ENCODE measurements around the gene PCYT2.

The PCYT2 gene

DNA sequence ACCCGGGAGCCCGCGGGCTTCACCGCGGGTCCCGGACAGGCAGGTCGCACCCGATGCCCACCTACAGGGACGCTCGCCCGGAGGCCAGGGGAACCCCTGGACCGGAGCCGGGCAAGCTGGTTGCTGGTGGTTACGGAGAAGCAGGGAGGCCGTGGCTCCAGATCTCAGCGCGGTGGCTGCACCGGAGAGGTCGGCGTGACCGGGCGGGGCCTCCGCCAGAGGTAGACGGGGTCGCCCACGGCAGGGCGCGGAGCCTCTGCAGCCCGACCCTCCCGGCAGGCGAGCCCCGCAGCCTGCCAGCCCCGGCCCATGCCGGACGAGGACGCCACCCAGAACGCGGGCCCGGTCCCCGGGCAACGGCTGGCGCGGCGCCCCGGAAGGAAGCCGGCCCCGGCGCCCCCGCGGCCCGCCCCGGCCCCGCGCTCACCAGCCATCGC, 341 bp downstream of the PCYT2 start:
- Mint-ChIP-seq H3K36me3 (ENCODE audit: insufficient read depth) (peaks cover 23% of the 10 kb centered on the region), H3K27ac (ENCODE audit: low read depth) (no peak overlapping the region), H3K4me1 (peaks cover 8% of the 10 kb centered on the region), H3K27me3 (no peaks in the 10 kb centered on the region), H3K4me3 (peak overlapping the region; percentile 72), H3K9me3 (no peaks in the 10 kb centered on the region)
- DNase-seq (ENCODE audit: low spot score in 2 of 2) (no peak), ATAC-seq (replicated peaks; ENCODE audit: extremely low read depth, poor library complexity, severe bottlenecking) (peak; percentile 35)

DNA sequence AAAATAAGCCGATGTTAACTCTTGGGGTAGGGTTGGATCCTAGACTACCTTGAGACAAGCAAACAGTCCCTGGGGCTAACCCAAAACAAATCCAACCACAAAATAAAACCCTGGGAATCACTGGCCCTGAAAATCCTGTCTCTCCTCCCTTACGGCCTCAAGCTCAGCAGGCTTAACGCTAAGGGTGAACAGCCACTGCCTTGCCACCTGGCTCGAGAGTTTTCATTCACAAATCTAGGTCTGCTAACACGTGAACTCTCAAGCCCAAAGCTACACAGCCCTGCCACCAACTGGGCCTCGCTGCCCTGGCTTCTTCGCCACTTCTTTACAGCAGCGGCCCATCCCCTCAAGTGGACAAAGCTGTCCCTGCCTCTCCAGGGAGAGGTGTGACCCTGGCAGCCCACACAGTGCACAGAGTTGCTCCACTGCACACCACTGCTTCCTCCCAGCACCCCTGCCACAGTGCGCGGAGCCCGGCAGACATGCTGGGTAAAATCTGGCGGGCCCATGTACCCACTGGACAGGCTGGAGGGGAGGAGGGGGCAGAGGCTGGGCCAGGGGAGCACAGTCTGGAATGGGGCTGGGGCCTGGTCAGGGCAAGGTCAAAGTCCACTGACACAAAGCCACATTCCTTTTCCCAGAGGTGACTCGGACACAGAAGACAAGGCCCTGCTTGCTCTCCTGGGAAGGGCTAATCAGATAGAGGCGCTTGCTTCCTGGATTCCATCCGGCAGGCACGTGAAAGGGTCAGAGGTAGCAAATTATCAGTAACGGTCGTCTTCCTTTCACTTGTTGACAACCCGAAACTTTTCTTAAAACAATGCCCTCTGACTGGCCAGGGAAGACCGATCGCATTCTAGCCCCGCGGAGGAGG, 996 bp downstream of the PCYT2 start:
- no peak for ATAC-seq (replicated peaks; ENCODE audit: extremely low read depth, poor library complexity, severe bottlenecking)
- H3K4me3 Mint-ChIP-seq, result peak overlapping the region; percentile 72

DNA sequence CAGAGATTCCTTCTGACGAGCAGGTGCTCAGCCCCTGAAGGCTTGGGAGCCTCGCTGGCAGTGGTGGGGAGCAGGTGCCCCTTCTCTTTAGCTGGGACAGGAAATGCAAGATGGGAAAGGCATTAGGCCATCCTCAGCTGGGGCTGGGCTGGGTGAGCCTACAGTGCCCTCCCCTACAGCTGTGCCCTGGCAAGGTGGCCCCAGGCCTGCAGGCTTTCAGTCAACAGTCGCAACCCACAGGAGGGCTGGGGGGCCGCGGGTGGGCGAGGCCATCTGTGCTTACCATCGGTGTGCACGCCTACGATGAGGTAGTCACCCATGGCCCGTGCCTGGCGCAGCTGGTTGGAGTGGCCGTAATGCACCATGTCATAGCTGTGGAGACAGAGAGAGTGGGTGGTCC, 2.0 kb downstream of the PCYT2 start:
- Mint-ChIP-seq H3K27ac (ENCODE audit: low read depth) (no peak overlapping the region), H3K4me3 (peak overlapping the region; percentile 20), H3K9me3 (no peaks in the 10 kb centered on the region), H3K27me3 (no peaks in the 10 kb centered on the region), H3K36me3 (ENCODE audit: insufficient read depth) (peaks cover 22% of the 10 kb centered on the region), H3K4me1 (peaks cover 8% of the 10 kb centered on the region)
- DNase-seq (ENCODE audit: low spot score in 2 of 2) (no peak), ATAC-seq (replicated peaks; ENCODE audit: extremely low read depth, poor library complexity, severe bottlenecking) (no peak)

More for the DNA sequence above, 996 bp downstream of the PCYT2 start:
- H3K36me3 Mint-ChIP-seq (ENCODE audit: insufficient read depth), result peaks cover 22% of the 10 kb centered on the region
- no peaks in the 10 kb centered on the region for H3K9me3 Mint-ChIP-seq
- no peak overlapping the region for H3K27ac Mint-ChIP-seq (ENCODE audit: low read depth)
- peaks cover 8% of the 10 kb centered on the region for H3K4me1 Mint-ChIP-seq
- DNase-seq (ENCODE audit: low spot score in 2 of 2), result no peak
- no peaks in the 10 kb centered on the region for H3K27me3 Mint-ChIP-seq

DNA sequence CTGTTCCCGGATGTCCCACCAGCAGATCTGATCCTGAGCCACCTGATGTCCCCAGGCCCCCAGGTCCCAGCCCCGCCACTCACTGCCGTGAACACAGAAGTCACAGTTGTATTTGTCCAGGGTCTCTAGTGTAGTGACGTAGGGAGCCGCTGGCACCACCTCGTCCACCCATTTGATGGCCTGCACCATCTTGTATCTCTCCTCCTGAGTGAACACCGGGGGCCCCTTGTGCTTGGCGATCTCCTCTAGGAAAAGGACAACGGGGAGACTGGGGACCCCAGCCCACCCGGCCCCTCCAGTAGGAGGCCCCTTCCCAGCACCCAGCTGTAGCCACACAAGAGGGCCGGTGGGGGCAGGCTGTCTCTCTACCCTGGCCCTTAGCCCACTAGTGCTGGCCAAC, 2.4 kb downstream of the PCYT2 start:
- Mint-ChIP-seq H3K9me3 (no peaks in the 10 kb centered on the region), H3K27ac (ENCODE audit: low read depth) (no peak overlapping the region), H3K27me3 (no peaks in the 10 kb centered on the region), H3K4me3 (no peak overlapping the region), H3K36me3 (ENCODE audit: insufficient read depth) (peaks cover 22% of the 10 kb centered on the region), H3K4me1 (peaks cover 8% of the 10 kb centered on the region)
- no peak for ATAC-seq (replicated peaks; ENCODE audit: extremely low read depth, poor library complexity, severe bottlenecking)
- DNase-seq (ENCODE audit: low spot score in 2 of 2), result no peak

DNA sequence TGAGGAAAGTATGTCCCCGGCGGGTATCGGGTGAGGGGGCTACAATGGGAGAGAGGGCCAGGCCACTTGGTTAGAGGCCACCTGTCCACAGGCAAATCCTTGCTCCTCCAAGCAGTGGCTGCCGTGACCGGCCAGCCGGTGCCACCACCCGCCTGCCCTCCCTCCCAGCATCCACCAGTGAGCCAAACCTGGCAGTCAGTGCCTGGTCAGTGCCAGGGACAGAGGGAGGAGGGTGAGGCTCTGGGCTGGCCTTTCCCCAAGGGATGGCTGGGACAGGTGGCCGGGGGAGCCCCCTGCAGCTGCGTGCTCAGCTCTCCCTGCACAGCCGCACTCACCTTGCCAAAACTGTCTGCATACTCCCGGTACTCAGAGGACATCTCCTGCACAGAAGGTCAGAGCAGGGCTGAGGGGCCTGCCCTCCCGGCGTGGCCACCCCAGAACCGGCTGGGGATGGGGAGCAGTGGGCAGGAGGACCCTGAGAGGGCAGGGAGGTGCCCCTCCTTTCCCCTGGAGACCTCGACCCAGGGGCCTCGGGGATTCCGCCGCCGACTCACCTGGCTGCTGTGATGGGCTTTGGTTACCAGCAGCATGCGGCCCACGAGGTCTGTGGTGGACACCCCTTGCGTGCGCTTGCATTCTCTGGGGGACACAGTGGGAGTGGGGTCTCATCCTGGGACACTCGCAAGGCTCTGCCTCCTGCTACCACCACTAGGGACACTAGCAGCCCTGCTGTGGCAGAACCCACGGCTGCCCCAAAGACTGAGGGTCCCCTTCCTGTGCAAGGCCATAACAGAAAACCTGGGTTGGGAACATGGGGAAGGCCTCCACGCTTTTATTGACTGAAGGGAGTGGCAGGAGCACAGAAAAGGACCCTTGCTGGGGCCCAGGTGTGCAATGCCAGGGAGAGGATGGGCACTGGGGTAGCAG, 3.7 kb downstream of the PCYT2 start:
- peaks cover 16% of the 10 kb centered on the region for H3K36me3 Mint-ChIP-seq (ENCODE audit: insufficient read depth)
- ATAC-seq (replicated peaks; ENCODE audit: extremely low read depth, poor library complexity, severe bottlenecking) (no peak), DNase-seq (ENCODE audit: low spot score in 2 of 2) (no peak)
- H3K27me3 Mint-ChIP-seq, result no peaks in the 10 kb centered on the region
- no peak overlapping the region for H3K4me3 Mint-ChIP-seq
- no peaks in the 10 kb centered on the region for H3K9me3 Mint-ChIP-seq
- peaks cover 8% of the 10 kb centered on the region for H3K4me1 Mint-ChIP-seq
- no peak overlapping the region for H3K27ac Mint-ChIP-seq (ENCODE audit: low read depth)

DNA sequence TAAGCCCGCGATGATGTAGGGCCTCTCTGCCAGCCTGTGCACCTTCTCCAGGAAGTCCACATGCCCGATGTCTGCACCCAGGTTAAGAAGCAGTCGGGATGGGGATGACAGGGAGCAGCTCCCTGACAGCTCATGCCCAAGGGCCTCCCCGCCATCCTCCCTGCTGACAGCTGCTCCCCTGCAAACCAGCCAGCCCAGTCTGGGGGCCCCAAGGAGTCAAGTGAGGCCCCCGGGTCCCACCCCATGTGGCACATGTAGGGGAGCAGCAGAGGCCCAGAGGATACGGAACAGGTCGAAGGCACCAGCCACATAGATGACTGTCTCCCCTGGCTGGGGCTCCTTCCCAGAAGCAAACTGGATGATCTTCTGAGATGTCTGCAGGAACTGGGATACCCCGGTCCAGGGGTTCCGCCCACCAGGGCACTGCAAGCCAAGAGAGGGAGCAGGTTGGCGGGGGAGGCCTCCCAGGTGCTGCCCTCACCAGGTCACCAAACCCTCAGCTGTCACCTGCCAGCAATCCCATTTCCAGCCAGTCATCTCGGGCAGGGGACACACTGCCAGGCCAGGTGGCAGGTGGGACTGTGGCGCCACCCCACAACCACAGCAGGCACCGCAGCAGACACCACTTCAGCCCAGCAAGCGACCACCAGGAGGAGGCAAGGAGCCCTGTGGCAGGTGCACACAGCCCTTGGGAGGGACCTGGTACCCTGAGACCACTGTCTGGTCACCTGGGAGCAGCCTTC, 4.6 kb downstream of the PCYT2 start:
- Mint-ChIP-seq H3K27me3 (no peaks in the 10 kb centered on the region), H3K9me3 (no peaks in the 10 kb centered on the region), H3K36me3 (ENCODE audit: insufficient read depth) (peaks cover 10% of the 10 kb centered on the region), H3K27ac (ENCODE audit: low read depth) (no peak overlapping the region), H3K4me3 (no peak overlapping the region), H3K4me1 (peaks cover 2% of the 10 kb centered on the region)
- DNase-seq (ENCODE audit: low spot score in 2 of 2) (no peak), ATAC-seq (replicated peaks; ENCODE audit: extremely low read depth, poor library complexity, severe bottlenecking) (no peak)

DNA sequence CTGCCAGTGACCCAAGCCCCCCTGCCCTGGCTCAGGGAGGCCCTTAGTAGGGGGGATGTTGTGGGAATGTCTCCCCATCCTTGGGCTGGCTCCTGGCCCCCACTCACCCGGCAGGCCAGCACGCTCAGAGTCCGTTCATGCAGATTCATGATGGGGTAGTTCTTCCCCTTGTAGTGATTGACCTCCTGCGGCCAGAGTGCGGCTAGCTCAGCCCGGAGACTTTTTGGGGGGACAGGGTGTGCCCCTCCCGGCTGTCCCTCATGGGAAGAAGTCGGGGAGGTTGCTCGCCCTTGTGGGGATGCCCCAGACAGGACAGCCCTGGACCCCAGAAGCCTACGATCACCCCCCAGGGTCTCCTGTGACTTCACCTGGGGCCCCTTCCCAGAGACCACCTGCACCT, 5.2 kb downstream of the PCYT2 start:
- Mint-ChIP-seq H3K27me3 (peaks cover 6% of the 10 kb centered on the region), H3K9me3 (no peaks in the 10 kb centered on the region), H3K4me1 (no peaks in the 10 kb centered on the region), H3K4me3 (no peak overlapping the region), H3K36me3 (ENCODE audit: insufficient read depth) (peaks cover 7% of the 10 kb centered on the region), H3K27ac (ENCODE audit: low read depth) (no peak overlapping the region)
- DNase-seq (ENCODE audit: low spot score in 2 of 2) (no peak), ATAC-seq (replicated peaks; ENCODE audit: extremely low read depth, poor library complexity, severe bottlenecking) (no peak)

DNA sequence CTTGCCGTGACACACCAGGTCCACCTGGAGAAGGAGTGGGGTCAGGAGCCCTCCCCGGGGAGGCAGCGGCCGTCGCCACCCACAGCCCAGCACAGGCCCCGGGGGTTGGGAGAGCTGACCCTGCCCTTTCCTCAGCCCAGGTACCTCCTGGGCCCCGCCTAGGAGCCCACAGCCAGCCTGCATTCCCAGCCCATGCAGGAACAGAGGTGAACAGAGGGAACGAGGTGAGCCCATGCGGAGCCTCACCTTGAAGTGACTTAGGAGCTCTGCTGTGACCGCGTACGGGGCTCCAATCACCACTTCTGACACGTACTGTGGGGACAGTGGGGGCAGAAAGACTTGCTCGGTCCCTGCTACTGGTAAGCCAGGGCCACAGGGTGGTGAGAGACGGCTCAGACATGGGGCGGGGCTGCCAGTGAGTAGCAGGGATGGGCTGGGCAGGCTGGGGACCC, 5.7 kb downstream of the PCYT2 start:
- peaks cover 5% of the 10 kb centered on the region for H3K36me3 Mint-ChIP-seq (ENCODE audit: insufficient read depth)
- no peak for ATAC-seq (replicated peaks; ENCODE audit: extremely low read depth, poor library complexity, severe bottlenecking)
- H3K4me3 Mint-ChIP-seq, result no peak overlapping the region
- peaks cover 11% of the 10 kb centered on the region for H3K27me3 Mint-ChIP-seq
- no peaks in the 10 kb centered on the region for H3K9me3 Mint-ChIP-seq
- H3K4me1 Mint-ChIP-seq, result no peaks in the 10 kb centered on the region
- H3K27ac Mint-ChIP-seq (ENCODE audit: low read depth), result no peak overlapping the region
- DNase-seq (ENCODE audit: low spot score in 2 of 2), result no peak

DNA sequence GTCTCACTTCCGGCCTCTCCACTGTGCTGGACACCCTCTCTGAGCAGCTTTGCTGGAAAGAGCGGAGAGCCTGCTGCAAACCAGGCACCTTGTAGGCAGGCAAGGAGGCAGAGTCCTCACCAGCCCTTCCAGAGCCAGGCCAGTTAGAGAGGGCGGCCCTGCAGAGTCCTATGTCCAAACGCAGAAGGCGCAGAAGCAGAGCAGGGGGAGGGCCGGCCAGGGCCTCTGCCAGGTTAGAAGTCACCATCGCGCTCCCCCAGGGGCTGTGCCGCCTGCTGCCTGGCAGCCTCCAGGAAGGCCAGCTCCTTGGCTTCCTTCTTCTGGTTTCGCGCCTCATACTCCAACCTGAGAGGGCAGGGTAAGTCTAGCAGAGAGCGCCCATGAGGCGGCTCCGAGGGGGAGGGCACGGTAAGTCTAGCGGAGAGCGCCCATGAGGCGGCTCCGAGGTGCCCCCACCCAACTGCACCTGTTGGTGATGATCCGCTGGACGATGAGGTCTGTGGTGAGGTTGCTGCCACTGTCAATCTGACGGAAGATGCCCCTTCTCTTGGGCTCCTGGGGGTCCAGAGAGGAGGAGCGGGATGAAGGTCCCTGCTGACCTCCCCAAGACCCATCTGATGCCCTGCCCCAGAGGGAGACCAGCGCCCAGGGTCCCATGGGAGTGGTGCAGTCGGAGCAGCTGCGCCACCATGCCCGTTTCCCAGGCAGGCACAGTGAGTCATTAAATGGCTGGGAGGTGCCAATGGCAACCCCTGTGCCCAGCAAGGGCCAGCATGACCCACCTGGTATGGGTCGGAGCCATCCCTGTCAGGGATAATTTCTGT, 6.4 kb downstream of the PCYT2 start:
- Mint-ChIP-seq H3K4me1 (no peaks in the 10 kb centered on the region), H3K27me3 (peaks cover 12% of the 10 kb centered on the region), H3K27ac (ENCODE audit: low read depth) (no peak overlapping the region), H3K4me3 (no peak overlapping the region), H3K36me3 (ENCODE audit: insufficient read depth) (peaks cover 6% of the 10 kb centered on the region), H3K9me3 (no peaks in the 10 kb centered on the region)
- no peak for ATAC-seq (replicated peaks; ENCODE audit: extremely low read depth, poor library complexity, severe bottlenecking)
- DNase-seq (ENCODE audit: low spot score in 2 of 2), result no peak

DNA sequence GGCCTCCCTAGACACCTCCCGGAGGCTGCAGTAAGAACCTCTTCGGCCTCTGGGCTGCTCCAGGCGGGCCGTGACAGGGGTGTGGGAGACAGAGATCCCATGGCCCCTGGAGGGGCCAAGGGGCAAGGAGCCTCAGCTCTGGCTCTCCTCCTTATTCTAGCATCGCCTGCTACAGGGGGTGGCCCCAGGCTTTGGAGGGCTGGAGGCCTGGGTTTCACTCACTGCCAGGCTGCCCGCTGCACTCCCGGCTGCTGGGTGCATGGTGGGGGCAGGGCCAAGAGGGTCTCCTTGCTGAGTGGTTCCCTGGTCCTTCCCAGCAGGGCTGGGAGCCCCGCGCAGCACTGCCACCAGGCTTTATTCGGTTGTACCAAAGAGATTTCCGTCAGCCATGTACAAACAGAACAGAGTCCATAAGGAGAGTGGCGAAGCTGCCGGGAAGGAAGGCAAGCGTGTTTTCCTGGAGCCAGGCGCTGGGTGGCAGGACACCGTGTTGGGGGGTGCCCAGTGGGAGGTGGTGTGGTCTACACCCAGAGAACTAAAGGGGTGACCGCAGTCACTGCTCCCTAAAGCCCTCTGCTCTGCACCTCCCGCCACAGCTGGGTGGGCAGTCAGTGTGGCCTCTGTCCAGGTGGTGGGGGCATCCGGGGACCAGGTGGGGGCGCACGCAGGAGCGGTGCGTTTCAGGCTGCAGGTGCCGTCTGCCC, 7.2 kb downstream of the PCYT2 start:
- Mint-ChIP-seq H3K36me3 (ENCODE audit: insufficient read depth) (peaks cover 8% of the 10 kb centered on the region), H3K4me3 (no peak overlapping the region), H3K4me1 (no peaks in the 10 kb centered on the region), H3K9me3 (no peaks in the 10 kb centered on the region), H3K27ac (ENCODE audit: low read depth) (no peak overlapping the region), H3K27me3 (peaks cover 12% of the 10 kb centered on the region)
- no peak for DNase-seq (ENCODE audit: low spot score in 2 of 2)
- ATAC-seq (replicated peaks; ENCODE audit: extremely low read depth, poor library complexity, severe bottlenecking), result no peak

DNA sequence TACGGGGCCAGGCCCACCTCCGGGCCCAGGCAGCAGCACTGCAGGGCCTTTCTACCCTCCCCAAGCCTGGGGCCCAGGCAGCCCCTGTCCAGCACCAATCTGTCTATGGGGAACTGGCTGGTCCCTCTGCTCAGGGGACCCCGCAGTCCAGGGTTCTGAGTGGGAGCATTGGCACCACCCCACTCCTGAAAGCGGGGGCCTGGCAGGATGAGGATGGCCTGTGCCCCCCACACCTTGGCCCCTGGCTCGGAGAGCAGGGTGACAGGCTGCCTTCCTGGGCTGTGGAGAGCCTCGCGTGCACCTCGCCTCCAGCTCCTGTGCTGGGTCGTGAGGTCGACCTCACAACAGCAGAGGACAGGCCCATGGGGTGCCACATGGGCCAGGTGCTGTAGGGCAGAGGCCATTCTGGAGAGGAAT, 7.8 kb downstream of the PCYT2 start:
- Mint-ChIP-seq H3K9me3 (no peaks in the 10 kb centered on the region), H3K36me3 (ENCODE audit: insufficient read depth) (peaks cover 9% of the 10 kb centered on the region), H3K27me3 (peaks cover 12% of the 10 kb centered on the region), H3K4me3 (no peak overlapping the region), H3K4me1 (no peaks in the 10 kb centered on the region), H3K27ac (ENCODE audit: low read depth) (no peak overlapping the region)
- DNase-seq (ENCODE audit: low spot score in 2 of 2) (no peak), ATAC-seq (replicated peaks; ENCODE audit: extremely low read depth, poor library complexity, severe bottlenecking) (no peak)

Data from central memory CD8-positive, alpha-beta T cell (primary cell).